ENCODE data around the gene FARS2. TPM values are rescaled to one million over a fixed set of nuclear protein-coding genes. Genes with fewer than 3 reads are reported as not detected.
A peak's percentile ranks its signal among the peaks of the same experiment; 100 is the strongest.
"Not testable (repeated sequence)": the region's sequence is repeated elsewhere in the genome, so short reads cannot be mapped to it uniquely, and the experiment has no call there.

The FARS2 gene
- polyA plus RNA-seq, 4 donors: 13.9 to 21.7 (median 19.6) TPM

- DNase-seq (ENCODE audit: low read depth in 4 of 4, low spot score in 3 of 4): no peak
Measured at GRCh38 chr6:5653801-5654200, 392.5 kb downstream of the FARS2 start.

DNA sequence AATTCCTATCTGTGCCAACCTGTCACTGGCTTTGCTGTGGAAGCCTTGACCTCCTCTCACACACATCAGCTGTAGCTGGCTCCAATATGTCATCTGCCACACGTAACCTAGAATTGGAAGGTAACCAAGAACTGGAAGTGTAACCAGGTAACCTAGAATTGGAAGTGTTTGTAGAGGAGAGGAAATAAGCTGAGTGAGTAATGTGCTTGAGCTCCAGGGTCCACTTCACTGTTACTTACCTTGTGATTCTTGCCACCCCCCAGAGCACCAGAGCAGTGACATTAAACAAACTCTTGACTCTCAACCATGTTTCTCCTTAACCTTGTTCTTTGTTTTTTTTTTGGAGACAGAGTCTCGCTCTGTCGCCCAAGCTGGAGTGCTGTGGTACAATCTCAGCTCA, 394.9 kb downstream of the FARS2 start:
- no peak for DNase-seq (ENCODE audit: low read depth in 4 of 4, low spot score in 3 of 4)

GRCh38 chr6:5656695-5657094, 395.4 kb downstream of the FARS2 start:
- DNase-seq (ENCODE audit: low read depth in 4 of 4, low spot score in 3 of 4): not testable (repeated sequence)

- DNase-seq (ENCODE audit: low read depth in 4 of 4, low spot score in 3 of 4): no peak
Measured at GRCh38 chr6:5657684-5658430, 396.5 kb downstream of the FARS2 start.

GRCh38 chr6:5659467-5659866, 398.2 kb downstream of the FARS2 start:
- DNase-seq (ENCODE audit: low read depth in 4 of 4, low spot score in 3 of 4): no peak

GRCh38 chr6:5660772-5661171, 399.5 kb downstream of the FARS2 start:
- no peak for DNase-seq (ENCODE audit: low read depth in 4 of 4, low spot score in 3 of 4)

DNA sequence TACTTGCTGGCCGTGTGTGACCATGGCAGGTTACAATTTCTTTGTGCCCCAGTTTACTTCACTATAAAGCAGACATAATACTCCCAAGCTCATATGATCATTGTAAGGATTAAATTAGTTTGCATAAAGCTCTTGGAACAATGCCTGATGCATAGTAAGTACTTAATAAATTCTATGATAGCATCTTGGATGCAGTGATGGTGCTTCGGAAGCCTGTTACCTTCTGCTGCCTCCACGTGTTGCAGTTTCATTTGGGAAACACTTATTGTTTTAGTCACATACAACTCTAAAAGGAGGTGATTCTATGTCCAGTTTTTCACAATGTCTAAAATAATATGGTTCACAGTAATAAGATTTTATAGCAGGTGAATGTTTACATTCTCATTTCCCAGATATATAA, 401.5 kb downstream of the FARS2 start:
- no peak for DNase-seq (ENCODE audit: low read depth in 4 of 4, low spot score in 3 of 4)

DNA sequence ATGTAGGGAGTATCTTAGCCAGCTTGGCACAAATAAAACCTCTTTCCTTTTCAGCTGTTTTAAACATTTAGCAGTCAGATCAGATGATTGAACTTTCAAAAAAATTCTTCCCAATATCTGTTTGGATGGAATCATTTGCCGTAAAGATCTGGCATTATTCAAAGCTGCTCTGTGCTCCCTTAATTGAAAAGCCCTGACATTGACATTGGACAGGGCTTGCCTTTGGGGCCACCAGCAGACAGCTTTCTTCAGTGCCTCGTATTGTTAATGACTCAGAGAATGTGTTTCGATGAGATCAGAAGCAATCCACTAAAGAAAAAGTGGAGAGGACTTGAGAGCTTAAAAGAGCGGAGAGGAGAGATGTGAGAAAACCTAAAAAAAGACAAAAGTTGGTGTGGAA, 401.9 kb downstream of the FARS2 start:
- DNase-seq (ENCODE audit: low read depth in 4 of 4, low spot score in 3 of 4): no peak

GRCh38 chr6:5663739-5664138, 402.4 kb downstream of the FARS2 start:
- no peak for DNase-seq (ENCODE audit: low read depth in 4 of 4, low spot score in 3 of 4)

DNA sequence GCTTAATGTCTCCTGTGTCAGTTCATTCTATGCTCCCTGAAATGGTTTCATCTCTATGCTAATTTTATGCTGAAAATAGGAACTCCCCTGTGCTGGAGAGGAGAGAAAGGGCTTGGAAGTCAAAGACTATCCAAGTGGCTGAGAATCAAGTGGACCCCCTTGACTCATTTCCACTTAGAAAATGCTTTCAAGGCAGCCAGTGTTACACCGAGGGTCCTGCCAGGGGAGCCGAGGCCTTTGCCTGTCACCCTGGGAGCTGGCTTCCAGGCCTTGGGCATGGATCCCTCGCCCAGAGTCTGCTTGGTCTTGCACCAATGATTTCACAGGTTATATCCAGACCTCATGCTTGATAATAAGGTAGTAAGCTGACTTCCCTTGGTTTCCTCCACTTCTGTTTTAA, 402.8 kb downstream of the FARS2 start:
- no peak for DNase-seq (ENCODE audit: low read depth in 4 of 4, low spot score in 3 of 4)

DNA sequence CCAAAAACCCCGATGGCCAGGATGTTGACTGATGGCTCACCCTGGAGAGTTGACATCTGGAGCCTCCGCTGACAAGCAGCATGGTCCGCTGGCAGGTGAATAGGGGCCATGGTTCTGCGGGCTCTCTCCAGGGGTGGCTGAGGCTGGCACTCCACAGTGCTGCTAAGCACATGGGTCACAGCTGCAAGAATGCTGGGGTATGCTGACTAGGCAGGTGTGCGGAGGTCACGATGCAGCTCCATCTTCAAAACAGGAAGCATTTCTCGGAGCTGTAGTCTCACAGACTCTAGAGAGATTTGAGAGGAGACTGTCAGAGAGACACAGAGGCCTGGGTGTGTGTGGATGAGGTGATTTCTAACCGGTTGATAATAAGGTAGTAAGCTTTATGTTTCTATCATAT, 403.9 kb downstream of the FARS2 start:
- DNase-seq (ENCODE audit: low read depth in 4 of 4, low spot score in 3 of 4): no peak

DNA sequence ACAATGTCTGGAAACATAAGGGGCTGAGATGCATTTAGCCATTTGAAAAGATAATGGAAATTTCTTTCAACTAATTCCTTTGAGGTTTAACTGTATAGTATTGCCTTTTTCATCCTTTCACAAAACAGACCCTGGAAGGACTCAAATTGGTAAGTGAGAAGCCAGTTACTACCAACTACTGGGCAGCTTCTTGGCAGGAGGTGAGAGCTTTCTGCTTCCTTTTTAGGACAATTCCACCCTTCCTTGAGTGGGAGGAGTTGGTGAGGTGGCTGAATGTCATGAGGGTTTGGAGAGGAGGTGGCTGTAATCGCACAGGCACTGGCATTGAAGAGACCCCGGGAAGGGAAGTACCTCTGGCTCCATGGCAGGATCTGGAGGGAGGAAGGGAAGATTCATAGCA, 404.4 kb downstream of the FARS2 start:
- no peak for DNase-seq (ENCODE audit: low read depth in 4 of 4, low spot score in 3 of 4)

DNA sequence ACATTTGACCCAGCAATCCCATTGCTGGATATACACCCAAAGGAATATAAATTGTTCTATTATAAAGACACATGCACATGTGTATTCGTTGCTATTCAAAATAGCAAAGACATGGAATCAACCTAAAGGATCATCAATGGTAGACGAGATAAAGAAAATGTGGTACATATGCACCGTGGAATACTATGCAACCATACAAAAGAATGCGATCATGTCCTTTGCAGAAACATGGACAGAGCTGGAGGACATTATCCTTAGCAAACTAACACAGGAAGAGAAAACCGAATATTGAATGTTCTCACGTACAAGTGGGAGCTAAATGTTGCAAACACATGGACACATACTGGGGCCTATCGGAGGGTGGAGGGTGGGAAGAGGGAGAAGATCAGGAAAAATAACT, 405.4 kb downstream of the FARS2 start:
- no peak for DNase-seq (ENCODE audit: low read depth in 4 of 4, low spot score in 3 of 4)

GRCh38 chr6:5667737-5668136, 406.4 kb downstream of the FARS2 start:
- DNase-seq (ENCODE audit: low read depth in 4 of 4, low spot score in 3 of 4): no peak

DNA sequence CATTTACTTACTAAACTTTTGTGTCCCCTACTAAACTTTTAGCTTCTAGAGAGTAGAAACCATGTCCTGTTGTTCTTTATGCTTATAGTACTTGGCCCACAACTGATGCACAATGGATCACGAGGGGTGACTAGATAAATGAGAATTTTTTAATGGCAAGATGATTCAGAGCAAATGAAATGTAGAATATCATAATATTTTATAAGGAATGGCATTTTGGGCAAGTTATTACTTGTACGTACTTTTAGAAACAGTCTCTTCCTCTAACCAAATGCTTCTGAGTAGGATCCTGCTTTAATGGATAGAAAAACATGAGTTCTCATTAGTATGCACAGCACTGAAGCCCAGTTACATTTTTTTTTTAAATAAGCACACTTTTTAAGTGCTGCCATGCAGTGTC, 409.1 kb downstream of the FARS2 start:
- DNase-seq (ENCODE audit: low read depth in 4 of 4, low spot score in 3 of 4): no peak

DNA sequence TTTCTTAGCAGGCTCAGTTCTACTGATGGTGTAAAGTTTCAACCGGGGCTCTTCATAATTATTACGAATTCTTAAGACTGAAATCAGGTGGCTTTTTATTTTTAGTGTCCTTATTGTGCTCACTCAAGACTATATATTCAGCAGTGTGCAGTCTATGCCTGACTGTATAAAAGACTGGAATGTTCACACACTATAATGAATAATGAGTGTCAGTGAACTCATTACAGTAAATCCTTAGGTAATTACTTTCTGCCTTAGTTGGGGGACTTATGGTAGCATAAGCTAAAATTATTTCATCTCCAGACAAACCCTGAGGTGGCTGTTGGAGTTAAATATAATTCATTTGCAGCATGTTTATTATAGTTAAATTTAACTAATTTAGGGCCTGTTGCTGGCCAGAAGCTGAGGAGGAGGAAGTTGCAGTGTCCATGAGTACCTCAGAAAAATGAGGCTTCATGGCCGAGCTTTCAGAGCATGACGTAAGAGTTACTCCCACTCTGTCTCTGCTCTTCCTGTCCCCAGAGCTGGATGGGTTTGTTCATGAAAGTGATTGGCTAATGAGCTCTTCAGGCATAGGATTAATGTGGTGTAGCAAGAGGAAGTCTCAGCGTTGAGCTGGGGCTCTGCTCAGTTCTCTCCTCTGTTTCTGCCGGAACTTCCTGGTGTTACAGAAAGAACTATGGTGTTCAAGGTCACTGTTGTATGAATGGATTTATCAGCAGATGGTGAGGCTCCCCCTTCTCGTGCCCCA, 409.7 kb downstream of the FARS2 start:
- DNase-seq (ENCODE audit: low read depth in 4 of 4, low spot score in 3 of 4): peak in 1 of 4 donors; percentile 58

- no peak for DNase-seq (ENCODE audit: low read depth in 4 of 4, low spot score in 3 of 4)
Measured at GRCh38 chr6:5671601-5672559, 410.6 kb downstream of the FARS2 start.

- DNase-seq (ENCODE audit: low read depth in 4 of 4, low spot score in 3 of 4): no peak
Measured at GRCh38 chr6:5672581-5673011, 411.3 kb downstream of the FARS2 start.

- no peak for DNase-seq (ENCODE audit: low read depth in 4 of 4, low spot score in 3 of 4)
Measured at GRCh38 chr6:5673019-5673790, 411.9 kb downstream of the FARS2 start.

DNA sequence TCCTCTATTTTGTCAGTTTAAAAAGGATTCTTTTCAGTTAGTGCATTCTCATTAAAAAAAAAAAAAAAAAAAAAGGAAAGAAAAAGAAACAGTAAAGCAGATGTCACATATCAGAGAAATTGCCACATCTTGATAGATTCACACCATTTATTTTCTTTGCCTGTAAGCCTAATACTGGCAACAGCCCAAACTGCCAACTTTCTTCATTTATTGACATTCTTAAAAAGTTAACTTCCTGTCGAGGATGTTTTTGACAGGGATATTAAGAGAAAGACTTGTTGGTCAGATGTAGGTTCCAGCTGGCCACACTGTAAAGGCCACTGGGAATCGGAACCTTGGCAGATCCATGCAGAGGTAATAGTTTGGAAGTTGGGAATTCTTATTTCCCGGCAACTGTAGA, 412.8 kb downstream of the FARS2 start:
- no peak for DNase-seq (ENCODE audit: low read depth in 4 of 4, low spot score in 3 of 4)
